Retinal pigment epithelial cell (primary cell): ENCODE results near the gene SP9.
"Not testable (repeated sequence)": the region's sequence is repeated elsewhere in the genome, so short reads cannot be mapped to it uniquely, and the experiment has no call there.

ENCODE experiments used
- DNase-seq: peaks from one replicate; pipeline ENCODE4 v3.0.0-alpha.2; 2010; ENCODE audit warnings: low read depth
- H3K4me3 ChIP-seq: 2 replicates; pipeline ENCODE4 v1.5.1; 2011; ENCODE audit warnings: mild to moderate bottlenecking, low read length, control low read depth, moderate library complexity
- CTCF ChIP-seq: conservative IDR thresholded peaks from 2 replicates; pipeline ENCODE4 v1.5.1; 2011; ENCODE audit warnings: low read depth, low read length, control low read depth, inconsistent platforms

Gene SP9

DNA sequence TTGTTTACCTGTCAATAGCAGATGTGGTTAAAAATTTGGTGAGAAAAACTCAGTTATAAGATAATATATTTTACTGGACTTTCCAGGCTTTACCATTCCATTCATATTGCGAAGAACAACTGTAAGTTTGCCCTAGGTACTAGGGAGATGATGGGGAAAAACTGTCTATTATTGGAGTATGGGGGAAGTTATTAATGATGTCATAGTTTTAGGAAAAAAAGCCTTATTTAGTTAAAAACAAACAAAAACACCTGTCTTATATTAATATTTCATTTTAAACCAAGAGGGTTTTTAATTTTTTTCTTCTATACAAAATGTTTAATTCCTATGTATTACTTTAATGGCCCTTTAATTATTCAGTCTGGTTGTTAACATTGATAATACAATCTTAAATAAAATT is 18.2 kb downstream of the SP9 start:
- DNase-seq, result no peak
- no peak overlapping the region for H3K4me3 ChIP-seq
- TF ChIP-seq CTCF, result no peak

DNA sequence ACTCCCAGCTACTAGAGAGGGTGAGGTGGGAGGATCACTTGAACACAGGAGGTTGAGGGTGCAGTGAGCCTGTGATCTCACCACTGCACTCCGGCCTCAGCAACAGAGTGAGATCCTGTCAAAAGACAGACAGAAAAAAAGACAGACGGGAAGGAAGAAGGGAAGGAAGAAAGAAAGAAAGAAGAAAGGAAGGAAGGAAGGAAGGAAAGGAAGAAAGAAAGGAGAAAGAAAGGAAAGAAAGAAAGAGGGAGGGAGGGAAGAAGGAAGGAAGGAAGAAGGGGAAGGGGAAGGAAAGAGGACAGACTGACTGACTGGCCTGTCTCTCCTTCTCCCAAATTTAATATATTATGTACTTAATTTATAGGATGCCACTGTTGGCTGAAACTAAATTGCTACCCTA is 21.6 kb downstream of the SP9 start:
- H3K4me3 ChIP-seq, result no peak overlapping the region
- no peak for DNase-seq
- TF ChIP-seq CTCF, result no peak

GRCh38 chr2:174359663-174360062 is 24.9 kb downstream of the SP9 start:
- not testable (repeated sequence) for DNase-seq, H3K4me3 ChIP-seq

DNA sequence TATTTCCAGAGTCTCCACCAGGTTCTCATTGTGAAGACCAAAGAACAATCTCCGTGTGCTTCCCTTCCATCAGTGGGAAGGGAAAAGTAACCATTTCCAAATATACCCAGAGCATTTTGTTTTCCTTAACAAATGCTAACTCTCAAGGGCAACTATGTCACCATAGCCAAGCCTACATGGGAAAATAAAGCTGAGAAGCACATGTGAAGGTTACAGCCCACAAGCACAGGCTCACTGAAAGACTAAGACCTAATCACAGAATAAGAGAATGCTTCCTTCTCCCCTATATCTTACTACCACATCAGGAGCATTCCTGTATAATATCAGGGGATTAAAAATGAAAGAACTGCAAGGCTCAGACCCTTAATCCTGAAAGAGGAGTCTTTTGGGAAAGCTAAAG is 28.2 kb downstream of the SP9 start:
- no peak for DNase-seq
- no peak overlapping the region for H3K4me3 ChIP-seq
- no peak for TF ChIP-seq CTCF

DNA sequence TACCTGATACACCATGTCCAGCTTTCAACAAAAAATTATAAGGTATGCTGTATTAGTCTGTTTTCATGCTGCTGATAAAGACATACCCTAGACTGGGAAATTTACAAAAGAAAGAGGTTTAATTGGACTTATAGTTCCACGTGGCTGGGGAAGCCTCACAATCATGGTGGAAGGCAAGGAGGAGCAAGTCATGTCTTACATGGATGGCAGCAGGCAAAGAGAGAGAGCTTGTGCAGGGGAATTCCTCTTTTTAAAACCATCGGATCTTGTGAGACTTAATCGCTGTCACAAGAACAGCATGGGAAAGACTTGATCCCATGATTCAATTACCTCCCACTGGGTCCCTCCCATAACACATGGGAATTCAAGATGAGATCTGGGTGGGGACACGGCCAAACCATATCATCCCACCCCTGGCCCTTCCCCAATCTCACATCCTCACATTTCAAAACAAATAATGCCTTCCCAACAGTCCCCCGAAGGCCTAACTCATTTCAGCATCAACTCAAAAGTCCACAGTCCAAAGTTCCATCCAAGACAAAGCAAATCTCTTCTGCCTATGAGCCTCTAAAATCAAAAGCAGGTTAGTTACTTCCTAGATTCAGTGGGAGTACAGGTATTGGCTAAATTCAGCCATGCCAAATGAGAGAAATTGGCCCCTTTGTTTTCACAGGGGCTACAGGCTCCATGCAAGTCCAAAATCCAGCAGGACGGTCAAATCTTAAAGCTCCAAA is 28.9 kb downstream of the SP9 start:
- DNase-seq, H3K4me3 ChIP-seq: not testable (repeated sequence)

DNA sequence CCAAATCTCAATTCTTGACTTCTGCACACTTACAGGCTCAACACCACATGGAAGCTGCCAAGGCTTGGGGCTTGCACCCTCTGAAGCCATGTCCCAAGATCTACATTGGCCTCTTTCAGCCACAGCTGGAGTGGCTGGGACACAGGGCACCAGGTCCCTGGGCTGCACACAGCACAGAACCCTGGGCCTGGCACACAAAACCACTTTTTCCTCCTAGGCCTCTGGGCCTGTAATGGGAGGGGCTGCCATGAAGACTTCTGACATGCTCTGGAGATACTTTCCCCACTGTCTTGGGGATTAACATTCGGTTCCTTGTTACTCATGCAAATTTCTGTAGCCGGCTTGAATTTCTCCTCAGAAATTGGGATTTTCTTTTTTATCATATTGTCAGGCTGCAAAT is 29.9 kb downstream of the SP9 start:
- no peak for TF ChIP-seq CTCF
- no peak for DNase-seq
- no peak overlapping the region for H3K4me3 ChIP-seq

DNA sequence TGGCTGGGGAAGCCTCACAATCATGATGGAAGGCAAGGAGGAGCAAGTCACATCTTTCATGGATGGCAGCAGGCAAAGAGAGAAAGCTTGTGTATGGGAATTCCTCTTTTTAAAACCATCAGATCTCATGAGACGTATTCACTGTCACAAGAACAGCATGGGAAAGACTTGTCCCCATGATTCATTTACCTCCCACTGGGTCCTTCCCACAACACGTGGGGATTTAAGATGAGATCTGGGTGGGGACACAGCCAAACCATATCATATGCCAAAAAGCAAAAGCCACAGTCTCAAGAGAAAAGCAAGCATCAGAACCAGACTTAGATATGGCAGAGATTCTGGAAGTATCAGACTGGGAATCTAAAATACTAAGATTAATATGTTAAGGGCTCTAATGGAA is 30.8 kb downstream of the SP9 start:
- no peak for TF ChIP-seq CTCF
- no peak for DNase-seq
- no peak overlapping the region for H3K4me3 ChIP-seq

DNA sequence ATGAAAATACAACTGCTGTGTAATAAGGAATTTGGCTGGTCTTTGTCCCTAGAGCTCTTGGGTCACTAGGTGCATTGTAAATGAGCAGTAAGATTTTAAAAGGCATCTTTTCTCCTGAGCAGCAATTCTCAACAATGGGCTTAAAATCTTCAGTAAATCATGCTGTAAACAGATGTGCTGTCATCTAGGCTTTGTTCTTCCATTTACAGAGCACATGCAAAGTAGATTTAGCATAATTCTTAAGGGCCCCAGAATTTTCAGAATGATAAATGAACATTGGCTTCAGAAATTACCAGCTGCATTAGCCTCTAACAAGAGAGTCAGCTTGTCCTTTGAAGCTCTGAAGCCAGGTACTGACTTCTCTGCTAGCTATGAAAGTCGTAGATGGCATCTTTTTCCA is 33.9 kb downstream of the SP9 start:
- no peak for TF ChIP-seq CTCF
- DNase-seq, result no peak

More for the DNA sequence above, 33.9 kb downstream of the SP9 start:
- no peak overlapping the region for H3K4me3 ChIP-seq
